Measurements from ENCODE around the gene IL3. TPM values are rescaled to one million over a fixed set of nuclear protein-coding genes. Genes with fewer than 3 reads are reported as not detected.

IL3 gene
- polyA plus RNA-seq, 10 donors = not detected

DNA sequence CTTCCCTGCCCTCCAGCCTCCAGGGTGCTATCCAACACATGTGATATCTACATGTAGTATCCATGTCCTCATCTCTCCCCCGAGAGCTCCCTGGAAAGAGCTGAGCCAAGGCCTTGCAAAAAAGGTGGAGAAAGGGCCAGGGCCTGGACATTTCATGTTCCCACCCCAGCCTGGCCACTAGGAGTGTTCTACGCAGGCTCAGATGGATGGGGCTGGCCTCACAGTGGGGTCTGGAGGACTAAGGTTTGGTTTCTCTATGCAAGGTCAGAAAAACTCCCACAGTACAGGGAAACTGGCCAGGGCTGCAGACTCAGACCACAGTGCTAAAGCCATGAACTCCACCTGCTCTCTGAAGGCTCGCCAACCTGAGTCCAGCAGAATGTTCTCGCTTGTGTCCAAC is 11.6 kb downstream of the IL3 start:
- no peak for DNase-seq

DNA sequence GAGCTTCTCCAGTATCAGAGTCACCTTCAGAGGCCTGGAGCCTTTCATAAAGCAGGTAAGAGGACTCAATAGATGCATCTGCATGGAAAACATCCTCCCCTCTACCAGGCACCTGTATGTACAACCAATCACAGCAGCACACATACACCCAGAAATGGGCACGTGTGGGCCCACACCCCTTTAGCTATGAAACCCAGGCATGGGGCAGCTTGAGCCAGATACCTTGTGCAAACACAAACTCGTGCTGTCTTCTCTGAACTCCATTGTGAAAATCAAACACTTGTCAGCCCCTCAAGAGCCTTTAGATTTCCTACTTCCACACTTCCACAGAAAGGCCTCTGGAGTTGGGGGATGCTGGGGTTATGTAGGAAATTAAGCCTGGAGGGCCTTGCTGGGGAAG is 12.1 kb downstream of the IL3 start:
- no peak for DNase-seq

- no peak for DNase-seq
These were observed 13.0 kb downstream of the IL3 start, which contains the start of gene CSF2 for GRCh38 chr5:132073231-132074013. Gene CSF2 (plus strand): TSS chr5:132073789. CDS start chr5:132073824, 35 bp downstream.

GRCh38 chr5:132074091-132074771 is 13.8 kb downstream of the IL3 start:
- no peak for DNase-seq

DNA sequence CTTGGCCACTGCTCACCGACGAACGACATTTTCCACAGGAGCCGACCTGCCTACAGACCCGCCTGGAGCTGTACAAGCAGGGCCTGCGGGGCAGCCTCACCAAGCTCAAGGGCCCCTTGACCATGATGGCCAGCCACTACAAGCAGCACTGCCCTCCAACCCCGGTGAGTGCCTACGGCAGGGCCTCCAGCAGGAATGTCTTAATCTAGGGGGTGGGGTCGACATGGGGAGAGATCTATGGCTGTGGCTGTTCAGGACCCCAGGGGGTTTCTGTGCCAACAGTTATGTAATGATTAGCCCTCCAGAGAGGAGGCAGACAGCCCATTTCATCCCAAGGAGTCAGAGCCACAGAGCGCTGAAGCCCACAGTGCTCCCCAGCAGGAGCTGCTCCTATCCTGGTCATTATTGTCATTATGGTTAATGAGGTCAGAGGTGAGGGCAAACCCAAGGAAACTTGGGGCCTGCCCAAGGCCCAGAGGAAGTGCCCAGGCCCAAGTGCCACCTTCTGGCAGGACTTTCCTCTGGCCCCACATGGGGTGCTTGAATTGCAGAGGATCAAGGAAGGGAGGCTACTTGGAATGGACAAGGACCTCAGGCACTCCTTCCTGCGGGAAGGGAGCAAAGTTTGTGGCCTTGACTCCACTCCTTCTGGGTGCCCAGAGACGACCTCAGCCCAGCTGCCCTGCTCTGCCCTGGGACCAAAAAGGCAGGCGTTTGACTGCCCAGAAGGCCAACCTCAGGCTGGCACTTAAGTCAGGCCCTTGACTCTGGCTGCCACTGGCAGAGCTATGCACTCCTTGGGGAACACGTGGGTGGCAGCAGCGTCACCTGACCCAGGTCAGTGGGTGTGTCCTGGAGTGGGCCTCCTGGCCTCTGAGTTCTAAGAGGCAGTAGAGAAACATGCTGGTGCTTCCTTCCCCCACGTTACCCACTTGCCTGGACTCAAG is 14.6 kb downstream of the IL3 start:
- DNase-seq = no peak

GRCh38 chr5:132075719-132076077 is 15.2 kb downstream of the IL3 start:
- DNase-seq = no peak

DNA sequence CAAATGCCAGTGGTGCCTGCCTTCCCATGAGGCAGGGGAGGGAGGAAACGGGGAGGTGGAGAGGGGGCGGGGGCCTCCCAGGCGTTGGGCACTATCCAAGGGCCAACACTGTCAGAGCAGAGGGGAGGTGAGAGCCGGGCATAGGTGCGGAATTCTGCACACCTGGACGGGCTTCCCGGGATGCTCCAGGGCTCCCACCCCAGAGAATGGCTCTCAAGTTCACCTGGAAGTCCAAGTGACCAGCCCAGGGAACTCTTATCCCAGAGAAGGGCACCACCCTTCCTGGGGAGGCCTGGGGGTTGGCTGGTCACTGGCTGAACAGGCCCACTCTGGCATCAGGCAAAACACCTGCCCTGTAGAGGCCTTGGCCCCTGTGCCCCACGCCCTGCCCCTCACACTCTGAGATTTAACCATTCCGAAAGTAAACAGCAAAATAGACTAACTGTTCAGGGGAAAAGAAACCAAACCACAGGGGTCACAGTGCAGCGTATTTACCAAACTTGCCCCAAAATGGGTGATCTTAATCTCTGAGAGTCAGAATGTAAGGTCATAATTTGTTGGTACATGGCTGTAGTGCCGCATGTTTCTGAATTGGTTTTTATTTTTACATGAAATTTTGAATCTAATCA is 15.9 kb downstream of the IL3 start:
- DNase-seq = no peak

DNA sequence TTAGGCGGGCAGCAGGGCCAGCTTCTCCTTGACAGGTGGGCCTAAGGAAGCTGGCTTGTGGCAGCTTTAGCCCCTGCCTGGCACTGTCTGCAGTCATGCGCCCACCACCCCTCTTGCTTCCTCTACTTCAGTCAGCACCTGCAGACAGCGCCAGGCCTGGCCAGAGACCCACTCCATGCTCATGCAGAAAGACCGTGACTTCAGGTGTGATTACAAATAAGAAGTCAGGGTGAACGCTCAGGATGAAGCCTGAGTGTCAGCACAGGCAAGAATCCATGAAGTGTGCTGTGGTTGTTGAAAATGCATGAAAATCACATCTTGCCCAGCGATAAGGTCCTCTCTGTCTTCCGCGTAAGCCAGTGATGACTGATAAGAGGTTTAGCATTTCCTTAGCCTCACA is 16.5 kb downstream of the IL3 start:
- no peak for DNase-seq

- no peak for DNase-seq
These were observed 18.6 kb downstream of the IL3 start for GRCh38 chr5:132079081-132079480.

- DNase-seq = no peak
These were observed 19.2 kb downstream of the IL3 start for GRCh38 chr5:132079619-132080018.

DNA sequence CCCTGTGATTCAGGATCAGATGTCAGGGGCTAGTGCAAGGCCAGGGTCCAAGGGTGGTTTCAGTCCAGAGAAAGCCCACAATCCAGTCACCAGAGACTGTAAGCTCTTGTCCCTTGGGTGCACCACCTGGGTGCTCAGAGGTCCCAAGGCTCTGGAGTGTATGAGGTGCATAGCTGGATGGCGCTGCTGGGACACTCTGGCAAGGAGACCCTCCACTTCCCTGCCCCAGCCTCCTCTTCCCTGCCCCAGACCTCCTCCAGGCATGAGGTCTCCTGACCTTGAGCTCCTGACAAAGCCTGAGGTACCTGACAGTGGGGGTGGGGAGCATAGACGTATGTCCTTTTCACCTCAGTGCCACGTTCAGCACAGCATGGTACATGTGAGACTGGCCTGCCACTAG is 20.1 kb downstream of the IL3 start:
- DNase-seq = no peak

- DNase-seq = no peak
These were observed 21.0 kb downstream of the IL3 start for GRCh38 chr5:132081458-132081857.

DNA sequence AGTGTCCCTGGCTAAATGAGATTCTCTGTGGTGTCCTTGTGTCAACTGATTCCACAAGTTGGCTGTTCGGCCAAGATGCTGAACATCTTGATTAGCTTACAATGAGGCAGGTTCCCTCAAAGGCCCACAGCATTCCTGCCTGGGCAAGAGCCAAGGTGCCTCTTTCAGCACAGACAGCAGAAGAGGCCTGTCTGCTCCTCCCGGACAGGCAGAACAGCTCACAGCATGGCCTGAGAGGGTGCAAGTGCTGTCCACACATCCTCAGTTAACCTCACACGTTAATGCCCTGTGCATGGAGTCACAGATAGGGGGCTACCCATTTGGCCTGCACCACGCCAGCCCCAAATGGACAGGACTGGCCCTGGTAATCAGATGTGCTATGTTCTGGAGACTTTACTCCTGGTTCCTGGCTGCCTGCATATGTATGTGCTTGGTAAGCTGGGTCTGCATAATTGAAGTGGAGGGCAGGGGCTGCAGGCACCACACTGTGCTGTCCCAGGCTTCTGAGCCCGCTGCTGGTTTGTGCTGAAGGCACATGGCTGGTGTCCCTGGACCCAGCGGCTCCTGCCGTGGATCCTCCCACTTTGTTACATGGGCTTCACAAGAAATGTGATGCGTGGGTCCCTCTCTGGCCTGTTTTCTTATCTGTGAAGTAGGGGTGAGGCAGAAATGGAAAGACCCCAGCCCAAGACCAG is 22.0 kb downstream of the IL3 start:
- no peak for DNase-seq

DNA sequence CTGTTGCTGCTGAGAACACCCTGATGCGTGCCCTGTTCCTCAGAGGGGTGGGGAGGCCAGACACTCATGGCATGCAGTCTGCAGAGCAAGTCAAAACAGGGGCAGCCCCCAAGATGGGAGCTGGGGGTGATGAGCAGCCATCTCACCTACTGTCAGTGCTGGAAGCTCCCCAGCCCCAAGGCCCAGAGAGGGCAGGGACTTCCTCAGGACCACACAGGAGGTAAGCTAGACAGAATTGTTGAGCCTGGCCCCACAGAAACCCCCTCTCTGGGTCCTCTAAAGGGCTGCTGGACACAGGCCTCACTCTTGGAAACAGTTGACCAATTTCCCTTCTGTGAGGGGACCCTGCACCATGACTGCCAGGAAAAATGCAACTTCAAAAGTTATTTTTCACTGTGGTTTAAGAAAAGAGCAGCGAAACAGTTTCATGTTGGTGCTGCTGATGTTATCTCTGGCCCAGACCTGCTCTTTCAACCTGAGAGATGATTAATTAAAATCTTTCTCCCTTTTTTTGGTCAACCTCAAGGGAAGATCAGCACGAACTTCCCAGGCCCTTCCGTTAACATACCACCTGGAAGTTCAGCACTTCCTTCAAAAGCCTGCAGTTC is 22.7 kb downstream of the IL3 start:
- no peak for DNase-seq

GRCh38 chr5:132085686-132086085 is 25.2 kb downstream of the IL3 start:
- DNase-seq = no peak

GRCh38 chr5:132086277-132086794 is 25.9 kb downstream of the IL3 start:
- DNase-seq = peak; percentile 42 to 92 (median 65)

DNA sequence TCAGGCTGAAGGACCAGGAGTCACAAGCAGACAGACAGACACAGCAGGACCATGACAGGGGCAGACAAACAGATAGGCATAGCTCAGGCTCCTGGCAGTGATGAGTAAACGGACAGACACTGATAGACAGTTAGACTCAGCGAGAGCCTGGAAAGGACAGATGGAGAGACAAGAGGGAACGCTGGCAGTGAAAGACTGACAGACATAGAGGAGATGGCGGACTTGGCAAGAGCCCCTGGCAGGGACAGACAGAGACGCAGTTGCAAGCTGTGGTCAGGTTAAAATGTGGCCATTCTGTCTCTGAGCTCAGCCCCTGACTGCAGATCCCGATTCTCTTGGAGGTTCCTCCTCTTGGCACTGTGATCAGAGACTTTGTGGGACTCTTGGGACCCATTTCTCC is 26.7 kb downstream of the IL3 start:
- DNase-seq = no peak

GRCh38 chr5:132087661-132088060 is 27.2 kb downstream of the IL3 start:
- no peak for DNase-seq

DNA sequence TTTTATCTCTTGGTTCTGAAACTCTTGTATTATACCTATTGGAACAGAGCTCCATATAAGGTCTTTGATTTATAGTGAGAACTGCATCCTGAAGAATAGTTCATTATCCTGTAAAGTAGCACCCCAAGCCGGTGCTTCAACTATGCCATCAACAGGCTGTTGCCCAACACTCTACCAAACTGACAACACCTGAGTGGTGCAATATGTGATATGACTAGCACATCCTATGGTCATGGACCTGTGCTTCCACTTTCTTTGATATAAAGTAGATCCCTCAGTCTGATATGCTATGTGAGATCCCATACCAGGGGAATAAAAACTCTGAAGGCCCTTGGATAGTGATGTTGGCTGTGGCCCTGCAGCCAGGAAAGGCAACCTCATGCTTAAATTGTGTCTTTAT is 28.9 kb downstream of the IL3 start:
- DNase-seq = no peak

- peak in 1 of 3 donors; percentile 44 for DNase-seq
These were observed 29.7 kb downstream of the IL3 start for GRCh38 chr5:132090107-132090506.

GRCh38 chr5:132093271-132093670 is 32.8 kb downstream of the IL3 start:
- peak in 2 of 3 donors; percentile 23 to 44 for DNase-seq
